HG03558 (cell line): Measurements from ENCODE around the gene MYPOP.

Source experiments
- ATAC-seq: cut with Tn5 transposase; IDR thresholded peaks from one replicate; pipeline ENCODE4 v1.9.1; 2021; ENCODE audit warnings: moderate number of reproducible peaks; ENCODE audit not compliant: unreplicated experiment; ENCODE audit errors: extremely low read depth

MYPOP gene

DNA sequence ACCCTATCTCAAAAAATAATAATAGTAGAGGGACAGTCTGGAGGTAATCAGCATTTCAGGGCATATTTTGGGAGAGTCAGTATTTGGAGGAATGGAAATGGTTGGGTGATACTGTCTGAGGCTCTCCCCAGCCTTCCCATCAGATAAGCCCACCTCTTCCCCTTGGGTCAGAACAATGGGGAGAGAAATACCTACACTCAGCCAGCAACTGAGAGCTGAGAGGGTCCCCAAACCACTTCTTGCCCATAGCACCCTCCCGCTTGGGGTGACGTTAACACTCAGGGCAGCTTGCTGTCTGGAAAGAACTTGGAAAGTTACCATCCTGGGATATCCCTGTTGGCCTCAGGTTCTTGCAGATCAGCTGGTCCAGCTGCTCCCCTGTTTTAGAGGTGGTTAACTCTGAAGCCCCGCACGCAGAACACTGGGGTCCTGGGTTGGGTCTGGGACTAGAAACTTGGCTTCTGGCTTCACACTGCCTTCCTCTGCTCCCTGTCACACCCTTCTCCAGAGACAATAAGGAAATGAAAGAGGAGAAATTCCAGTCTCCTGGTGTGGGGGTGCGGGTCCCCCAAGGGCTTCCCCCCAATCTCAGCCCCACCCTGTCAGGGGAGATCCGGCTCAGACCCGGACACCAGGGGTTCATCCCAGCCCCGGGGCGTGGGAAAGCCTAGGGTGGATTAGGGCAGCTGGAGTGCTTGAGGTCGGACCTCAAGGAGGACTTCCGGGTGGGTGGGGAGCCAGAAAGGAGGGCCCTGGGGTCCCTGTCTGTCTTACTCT is 35.8 kb downstream of the MYPOP start:
- ATAC-seq = no peak

DNA sequence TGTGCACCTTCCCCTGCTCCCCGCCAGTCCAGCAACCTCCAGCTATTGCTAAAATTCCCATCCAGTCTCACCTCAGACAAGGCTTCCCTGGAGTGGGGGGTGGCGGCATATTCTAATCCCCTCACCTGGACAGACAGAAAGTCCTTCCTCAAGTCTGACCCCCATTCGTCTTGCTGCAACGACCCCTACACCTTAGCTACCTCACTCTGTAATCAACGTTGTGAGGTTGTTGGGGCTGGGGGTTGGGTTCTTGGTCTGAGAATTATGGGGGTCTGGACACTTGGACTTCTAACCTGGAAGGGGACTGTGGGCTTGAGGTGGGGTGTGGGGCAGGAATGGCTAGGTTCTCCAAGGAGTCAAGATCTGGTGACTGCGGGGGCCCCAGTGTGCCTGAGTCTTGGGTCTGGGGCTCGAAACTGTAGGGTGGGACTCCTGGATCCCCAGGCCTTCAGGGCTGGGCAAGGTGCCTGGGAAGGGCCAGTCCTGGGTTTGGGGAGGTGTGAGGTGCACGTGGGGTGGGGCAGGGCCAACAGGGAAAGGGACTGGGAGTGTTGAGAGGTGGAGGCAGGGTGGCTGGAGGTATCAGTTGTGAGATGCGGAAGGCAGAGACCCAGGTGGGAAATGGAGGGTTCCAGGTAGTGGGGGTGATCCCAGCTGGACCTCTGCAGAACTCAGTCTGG is 37.0 kb downstream of the MYPOP start:
- no peak for ATAC-seq

DNA sequence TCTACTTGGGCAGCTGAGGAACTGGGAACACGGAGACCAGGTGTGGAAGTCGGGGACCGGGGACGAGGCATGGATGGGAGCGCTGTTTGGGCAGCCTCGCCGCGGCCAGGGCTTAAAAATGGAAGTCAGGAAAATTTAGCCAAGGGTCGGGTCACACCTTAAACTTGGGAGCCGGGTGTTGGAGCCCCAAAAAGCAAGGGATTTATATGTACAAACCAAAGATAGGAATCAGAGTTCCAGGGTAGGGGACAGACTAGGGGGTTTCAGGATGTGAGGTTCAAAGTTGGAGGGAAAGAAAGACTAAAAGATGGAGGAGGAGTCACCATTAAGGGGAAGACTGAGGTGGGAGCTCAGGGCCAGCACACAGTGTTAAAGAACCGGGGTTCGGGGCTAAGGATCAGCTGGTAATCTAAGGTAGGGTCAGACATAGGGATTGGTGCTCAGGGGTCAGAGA is 37.8 kb downstream of the MYPOP start:
- ATAC-seq = no peak

DNA sequence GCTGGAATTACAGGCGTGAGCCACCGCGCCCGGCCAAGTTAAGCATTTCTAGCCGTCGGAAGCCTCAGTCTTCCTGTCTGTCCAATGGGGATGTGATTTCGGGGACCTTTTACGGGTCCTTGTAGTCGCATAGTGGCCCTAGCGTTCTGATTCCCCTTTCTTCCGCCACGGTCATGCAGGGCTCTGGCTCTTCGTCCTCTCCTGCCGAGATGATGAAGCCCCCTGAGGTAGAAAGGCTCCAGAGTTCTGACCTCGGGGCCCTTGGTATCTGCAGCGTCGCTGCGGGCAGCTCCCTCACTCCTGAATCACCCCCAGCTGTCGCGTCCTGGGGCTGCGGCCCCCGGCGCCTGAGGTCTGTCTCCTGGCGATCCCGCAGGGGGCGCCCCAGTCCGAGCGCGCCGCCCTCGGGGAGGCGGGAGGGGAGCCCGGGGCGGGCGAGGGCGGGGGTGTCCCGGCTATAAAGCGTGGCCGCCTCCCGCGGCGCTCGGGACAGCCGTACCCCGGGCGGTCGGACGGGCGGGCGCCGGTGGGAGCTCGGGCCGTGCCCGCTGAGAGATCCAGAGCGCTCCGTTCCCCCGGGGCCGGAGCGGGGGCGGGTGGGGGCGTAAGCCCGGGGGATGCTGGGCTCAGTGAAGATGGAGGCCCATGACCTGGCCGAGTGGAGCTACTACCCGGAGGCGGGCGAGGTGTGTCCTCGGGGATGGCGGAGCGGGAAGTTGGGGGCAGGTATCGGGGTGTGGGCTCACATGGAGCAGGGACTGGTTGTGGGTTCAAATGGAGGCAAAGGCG is 38.4 kb downstream of the MYPOP start, which contains the start of gene FOXA3:
FOXA3 (plus strand) TSS at position 487 of the 789 bp plus-strand sequence; CDS start at position 618, 131 bp downstream.
- no peak for ATAC-seq

DNA sequence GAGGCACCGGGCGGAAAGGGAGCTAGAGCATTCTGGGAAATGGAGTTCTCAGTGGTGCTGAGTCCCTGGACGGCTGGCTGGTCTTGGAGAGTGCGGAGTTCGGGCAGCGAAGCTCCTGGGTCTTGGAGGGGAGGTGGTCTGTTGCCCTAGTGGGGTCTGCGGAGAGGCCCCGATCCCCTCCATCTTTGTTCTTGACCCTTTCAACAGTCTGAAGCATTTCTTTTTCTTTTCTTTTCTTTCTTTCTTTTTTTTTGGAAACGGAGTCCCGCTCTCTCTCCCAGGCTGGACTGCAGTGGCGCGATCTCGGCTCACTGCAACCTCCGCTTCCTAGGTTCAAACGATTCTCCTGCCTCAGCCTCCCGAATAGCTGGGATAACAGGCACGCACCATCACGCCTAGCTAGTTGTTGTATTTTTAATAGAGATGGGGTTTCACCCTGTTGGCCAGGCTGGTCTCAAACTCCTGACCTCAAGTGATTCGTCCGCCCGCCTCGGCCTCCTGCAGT is 39.0 kb downstream of the MYPOP start:
- no peak for ATAC-seq

DNA sequence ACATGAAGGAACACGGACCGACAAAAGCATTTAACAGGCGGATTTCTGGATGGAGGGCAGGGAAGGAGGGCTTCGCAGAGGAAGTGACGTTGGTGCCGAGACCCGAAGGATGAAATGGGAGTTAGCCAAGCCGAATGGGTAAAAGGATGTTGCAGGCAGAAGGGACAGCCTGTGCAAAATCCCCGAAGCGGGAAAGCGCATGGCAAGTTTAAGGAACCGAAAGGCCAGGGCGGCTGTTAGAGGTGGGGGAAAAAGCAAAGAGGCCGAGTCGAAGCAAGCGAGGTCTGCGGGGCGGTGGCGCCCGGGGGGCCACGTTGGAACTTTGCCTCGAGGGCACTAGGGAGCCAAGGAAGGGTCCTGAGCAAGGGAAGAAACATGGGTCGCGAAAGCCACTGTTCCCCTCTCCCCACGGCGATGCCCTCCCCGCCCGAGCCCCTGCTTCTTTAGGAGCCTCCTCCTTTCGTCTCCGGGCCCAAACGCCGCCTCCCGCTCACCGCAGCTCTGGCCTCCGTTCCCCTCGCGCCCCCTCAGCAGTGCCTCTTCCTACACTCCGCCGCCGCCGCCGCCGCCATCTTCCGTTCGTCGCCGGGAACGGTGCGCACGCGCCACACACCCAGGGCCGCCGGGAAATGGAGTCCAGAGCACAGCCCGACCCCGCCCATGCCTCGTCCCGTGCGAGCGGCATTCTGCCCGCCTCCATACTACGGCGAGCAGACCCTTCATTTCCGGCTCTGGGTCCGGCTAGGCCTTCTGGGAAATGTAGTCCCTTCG is 39.7 kb downstream of the MYPOP start, which contains the start of gene SYMPK:
SYMPK (minus strand) TSS at position 584 of the 771 bp plus-strand sequence. CDS start 8,652 bp downstream, outside the sequence.
- no peak for ATAC-seq

DNA sequence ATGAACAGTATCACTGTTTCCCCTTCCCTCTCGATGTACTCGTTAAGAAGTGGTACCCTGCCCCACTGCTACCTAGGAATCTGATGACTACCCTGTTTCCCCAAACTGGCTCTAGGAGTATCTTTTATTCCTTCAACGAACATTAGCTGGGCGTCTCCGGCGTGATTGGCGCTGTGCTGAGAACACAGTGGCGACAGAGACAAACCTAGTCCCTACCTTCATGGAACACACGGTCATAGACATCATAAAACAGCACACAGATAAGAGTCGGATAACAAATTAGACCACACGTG is 40.2 kb downstream of the MYPOP start:
- no peak for ATAC-seq

DNA sequence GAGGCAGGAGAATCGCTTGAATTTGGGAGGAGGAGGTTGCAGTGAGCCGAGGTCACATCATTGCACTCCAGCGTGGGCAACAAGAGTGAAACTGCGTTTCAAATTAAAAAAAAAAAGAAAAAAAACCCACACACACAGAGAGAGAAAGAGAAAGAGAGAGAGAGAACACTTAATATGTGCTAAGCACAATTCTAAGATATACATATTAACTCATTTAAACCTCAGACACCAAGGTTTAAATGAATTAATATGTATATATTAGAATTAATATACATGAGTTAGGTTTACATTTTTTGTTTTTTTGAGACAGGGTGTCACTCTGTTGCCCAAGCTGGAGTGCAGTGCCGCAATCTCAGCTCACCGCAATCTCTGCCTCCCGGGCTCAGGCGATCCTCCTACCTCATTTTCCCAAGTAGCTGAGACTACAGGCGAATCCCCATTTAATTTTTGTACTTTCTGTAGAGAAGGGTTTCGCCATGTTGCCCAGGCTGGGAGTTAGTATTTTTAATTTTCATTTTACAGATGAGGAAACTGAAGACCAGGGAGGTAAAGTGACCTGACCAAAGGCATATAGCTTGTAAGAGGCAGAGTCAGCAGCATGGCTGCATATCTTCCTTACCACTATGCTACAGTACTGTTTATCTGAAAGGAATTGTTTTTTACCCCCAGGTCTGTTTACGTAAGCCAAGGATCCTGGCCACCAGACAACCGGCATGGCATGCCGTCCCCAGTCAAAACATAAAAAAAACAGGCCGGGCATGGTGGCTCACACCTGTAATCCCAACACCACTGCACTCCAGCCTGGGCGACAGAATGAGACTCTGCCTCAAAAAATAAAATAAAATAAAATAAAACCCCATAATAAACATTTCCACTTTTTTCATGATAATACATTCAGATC is 41.8 kb downstream of the MYPOP start:
- no peak for ATAC-seq

DNA sequence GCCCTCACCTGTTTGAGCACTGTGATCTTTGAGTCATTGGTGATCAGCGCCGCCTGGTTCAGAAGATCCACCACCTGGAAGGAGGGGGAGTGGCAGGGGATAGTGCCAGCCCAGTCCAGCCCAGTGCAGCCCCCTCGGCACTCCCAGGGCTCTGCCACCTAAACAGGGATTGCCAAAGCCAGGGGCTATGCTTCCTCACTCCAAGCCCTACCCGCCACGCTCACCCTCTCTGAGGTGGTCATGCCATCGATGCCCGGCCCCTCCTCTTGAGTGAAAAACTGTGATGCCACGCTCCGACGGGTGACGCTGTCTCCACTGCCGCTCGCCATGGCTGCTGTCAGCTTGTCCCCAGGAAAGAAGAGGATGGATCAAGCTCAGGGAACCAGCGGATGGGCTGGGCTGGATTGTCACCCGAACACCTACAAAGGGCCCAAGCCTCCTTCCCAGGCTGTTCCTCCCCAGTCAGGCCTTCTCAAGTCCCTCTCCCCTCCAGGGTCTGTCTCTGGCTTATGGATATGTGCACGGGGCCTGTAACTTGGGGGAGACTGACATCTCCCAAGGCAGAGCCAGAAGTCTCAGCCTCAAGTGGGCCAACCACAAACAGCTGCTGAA is 48.1 kb downstream of the MYPOP start:
- ATAC-seq = no peak

DNA sequence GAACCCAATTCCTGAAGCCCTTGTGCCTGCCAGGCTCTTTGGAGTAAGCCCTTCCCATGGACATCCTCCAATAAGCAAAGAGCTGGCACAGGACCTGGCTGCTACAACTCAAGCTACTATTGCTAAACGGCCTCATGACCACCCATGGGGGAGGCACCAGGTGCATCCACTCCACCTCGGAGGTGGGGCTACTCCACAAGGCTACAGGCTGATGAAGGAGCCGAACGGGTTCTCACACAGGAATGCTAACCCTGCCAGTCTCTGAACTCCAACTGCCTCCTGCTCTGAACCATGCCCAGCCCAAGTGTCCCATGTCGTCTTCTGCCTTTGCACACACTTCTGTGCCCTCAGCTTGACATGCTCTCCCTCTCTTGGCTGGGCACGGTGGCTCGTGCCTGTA is 49.4 kb downstream of the MYPOP start:
- ATAC-seq = no peak

DNA sequence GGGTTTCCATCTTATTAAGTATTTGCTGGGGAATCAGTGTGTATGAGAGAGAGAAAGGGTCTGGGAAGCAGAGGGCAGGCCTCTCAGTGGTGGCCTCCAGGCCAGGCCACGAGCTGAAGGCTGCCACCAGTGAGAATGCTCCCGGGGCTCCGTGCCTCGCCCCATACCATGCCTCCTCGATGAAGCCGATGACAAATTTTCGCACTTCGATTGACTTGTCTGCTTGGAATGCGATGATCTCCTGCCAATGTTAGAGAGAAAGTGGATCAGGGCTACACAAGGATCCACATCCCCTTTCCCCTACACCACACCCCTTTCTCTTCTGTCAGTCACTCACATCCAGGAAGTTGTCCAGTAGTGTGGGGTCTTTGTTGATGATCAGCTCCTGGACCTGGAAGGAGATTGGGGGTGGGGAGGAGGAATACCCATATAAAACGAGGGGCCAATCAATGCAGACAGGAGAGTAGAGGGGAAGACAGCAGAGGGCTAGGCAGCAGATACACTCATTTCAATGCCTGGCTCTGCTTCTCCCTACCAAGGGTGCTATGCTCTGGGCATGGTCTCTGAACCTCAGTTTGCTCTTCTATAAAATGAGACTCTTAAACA is 50.2 kb downstream of the MYPOP start:
- no peak for ATAC-seq

DNA sequence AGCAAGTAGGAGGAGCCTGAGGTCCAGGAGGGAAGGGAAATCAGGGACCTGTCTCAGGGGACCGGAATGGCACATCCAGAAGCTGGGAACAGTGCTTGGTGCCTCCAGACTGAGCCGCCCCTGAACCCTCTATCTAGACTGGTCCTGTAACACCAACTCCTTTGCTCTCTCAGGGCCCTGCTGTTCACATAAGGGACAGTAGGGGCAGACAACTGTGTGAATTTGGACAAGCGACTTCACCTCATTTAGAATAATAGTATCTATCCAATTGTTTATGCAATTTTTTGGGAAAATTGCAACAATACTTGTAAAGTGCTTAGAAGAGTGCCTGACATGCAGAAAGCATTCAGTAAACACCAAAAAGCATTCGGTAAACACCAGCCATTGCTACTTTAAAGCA is 53.5 kb downstream of the MYPOP start:
- no peak for ATAC-seq

DNA sequence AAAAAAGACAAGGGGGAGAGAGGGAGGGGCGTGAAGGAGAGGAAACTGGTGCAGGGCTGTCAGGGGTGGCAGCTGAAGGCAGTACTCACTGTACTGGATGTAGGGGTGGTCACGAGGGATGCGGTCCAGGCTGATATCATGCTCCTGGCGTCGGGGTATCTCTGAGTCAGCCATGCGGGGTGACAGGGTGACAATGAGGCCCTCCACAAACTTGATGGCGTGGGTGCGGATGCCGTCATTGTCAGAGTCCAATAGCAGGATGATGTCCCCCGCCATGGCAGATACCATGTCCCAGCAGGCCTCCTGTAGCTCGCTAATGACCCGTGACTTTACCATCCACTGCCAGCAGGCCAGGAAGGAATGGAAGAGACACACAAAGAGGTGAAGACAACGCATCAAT is 54.8 kb downstream of the MYPOP start:
- ATAC-seq = no peak

DNA sequence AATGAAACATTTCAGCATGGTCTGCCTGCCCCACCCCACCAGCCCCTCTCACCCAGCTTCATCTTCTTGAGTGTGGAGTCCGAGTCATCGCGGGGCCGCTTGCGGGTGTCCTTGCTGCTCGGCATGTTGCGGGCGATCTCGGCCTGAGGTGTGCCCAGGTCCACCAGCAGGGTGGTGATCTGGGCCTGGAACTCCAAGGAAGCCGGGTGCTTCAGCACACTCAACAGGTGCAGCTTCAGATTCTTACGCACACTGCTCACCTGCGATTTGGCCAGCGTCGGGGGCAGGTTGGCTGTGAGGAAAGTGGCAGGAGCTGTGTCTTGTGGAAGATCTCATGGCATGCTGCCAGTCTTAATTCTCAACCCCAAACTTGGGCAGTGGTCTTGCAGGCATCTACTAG is 60.2 kb downstream of the MYPOP start:
- ATAC-seq = no peak
